ENCODE measurements around the gene RBMS3.
"Not testable (repeated sequence)": the region's sequence is repeated elsewhere in the genome, so short reads cannot be mapped to it uniquely, and the experiment has no call there.

The RBMS3 gene

DNA sequence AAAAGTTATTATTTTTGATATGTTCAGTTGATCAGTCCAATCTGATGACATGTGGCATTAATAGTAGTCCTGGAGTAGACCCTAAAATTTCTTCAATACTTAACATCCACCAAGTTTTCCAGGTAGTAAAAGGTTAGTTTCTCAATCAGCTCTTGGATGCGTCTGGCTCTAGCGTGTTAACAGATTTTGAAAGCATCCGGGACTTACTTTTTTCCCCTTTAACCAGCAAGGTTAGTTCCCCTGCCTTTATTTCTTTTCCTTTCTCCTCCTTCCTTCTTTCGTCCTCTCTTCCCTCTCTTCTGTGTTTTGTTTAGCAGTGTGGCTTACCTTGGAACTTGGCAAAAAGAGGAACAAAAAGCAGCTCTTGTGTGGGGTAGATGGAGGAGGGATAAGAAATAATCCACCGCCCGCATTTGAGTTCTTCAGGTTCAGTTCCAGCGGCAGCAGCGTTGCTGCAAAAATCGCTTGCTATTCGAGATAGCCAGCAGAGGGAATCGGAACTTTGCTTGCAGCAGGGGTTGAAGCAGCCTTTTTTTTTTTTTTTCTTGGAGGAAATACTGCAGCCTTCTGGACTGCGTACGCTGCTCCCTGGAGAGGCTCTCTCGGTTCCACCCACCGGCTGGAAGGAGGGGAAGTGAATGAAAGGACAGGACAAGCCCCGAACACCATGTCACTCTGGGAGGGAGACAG lies at the start of gene RBMS3:
Gene RBMS3 (plus strand): TSS at position 668 of the 690 bp plus-strand sequence.
- Histone ChIP-seq H3K9me3 (ENCODE audit: control insufficient read depth in 1 of 2, low read length in 2 of 2) (no peaks in the 10 kb centered on the region), H3K9ac (ENCODE audit: low read depth in 1 of 2, low read length in 2 of 2) (peak within 1 kb of the TSS; percentile 52 to 73), H3K27me3 (ENCODE audit: control insufficient read depth in 1 of 2, insufficient read depth in 2 of 2, low read length in 2 of 2) (peaks cover 0 to 7% of the 10 kb centered on the region in 2 donors), H3K27ac (ENCODE audit: low read depth, low read length) (peak within 1 kb of the TSS; percentile 64), H3K36me3 (ENCODE audit: control insufficient read depth in 1 of 2, insufficient read depth in 2 of 2, low read length in 2 of 2) (no peaks in the 10 kb centered on the region), H3K4me3 (ENCODE audit: low read depth in 1 of 2, low read length in 2 of 2) (peak within 1 kb of the TSS; percentile 56 to 59), H3K4me1 (ENCODE audit: control insufficient read depth in 1 of 2, insufficient read depth in 2 of 2, low read length in 2 of 2) (peaks cover 3 to 4% of the 10 kb centered on the region in 2 donors)

DNA sequence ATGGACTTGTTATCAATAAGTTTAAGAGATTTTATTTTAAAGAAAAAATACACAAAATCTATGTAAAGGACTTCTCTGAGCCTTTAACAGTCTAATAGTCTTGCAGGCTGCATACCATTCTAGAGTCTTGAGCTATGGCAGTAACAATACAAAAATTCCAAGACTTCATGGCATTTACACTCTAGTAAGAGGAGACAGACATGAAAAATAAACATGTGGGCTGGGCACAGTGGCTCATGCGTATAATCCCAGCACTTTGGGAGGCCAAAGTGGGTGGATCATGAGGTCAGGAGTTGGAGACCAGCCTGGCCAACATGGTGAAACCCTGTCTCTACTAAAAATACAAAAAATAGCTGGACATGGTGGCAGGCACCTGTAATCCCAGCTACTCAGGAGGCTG lies 47.7 kb upstream of the RBMS3 start:
- not testable (repeated sequence) for H3K27ac ChIP-seq (ENCODE audit: low read depth, low read length)

DNA sequence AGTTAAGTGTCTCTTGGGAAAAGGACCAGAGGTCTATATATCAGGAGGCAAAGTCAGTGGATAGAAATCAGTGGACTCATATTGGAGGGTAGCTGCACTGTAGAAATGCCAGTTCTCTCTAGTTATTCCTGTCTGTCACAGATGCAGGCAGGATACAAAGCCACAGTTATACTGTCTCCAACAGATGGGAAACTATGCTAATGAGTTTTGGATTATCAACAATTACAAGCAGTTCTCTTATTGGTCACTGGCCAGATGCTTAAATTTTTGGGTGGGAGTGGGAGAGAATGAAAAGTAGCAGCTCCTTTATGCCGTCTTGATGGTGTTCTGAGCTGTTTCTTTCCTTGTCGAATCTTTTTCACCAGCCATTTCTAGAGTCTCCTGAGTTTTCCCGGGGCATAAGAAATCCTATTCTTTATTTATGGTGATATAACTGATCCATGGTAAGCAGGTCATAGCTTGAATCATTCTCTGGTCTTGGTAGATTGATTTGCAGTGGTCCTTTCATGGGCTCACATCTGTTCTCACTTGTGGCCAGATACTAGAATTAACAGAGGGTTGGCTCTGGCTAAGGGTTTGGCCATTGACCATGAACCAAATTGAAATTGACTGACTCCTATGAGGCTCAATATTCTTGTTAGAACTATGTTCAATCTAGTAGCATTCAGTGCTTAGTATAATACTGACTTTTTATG lies 44.6 kb upstream of the RBMS3 start:
- H3K27me3 ChIP-seq (ENCODE audit: control insufficient read depth in 1 of 2, insufficient read depth in 2 of 2, low read length in 2 of 2): no peaks in the 10 kb centered on the region
- no peak overlapping the region for H3K27ac ChIP-seq (ENCODE audit: low read depth, low read length)
- H3K4me3 ChIP-seq (ENCODE audit: low read depth in 1 of 2, low read length in 2 of 2): no peak overlapping the region
- H3K4me1 ChIP-seq (ENCODE audit: control insufficient read depth in 1 of 2, insufficient read depth in 2 of 2, low read length in 2 of 2): no peaks in the 10 kb centered on the region
- no peaks in the 10 kb centered on the region for H3K36me3 ChIP-seq (ENCODE audit: control insufficient read depth in 1 of 2, insufficient read depth in 2 of 2, low read length in 2 of 2)
- no peak overlapping the region for H3K9ac ChIP-seq (ENCODE audit: low read depth in 1 of 2, low read length in 2 of 2)
- H3K9me3 ChIP-seq (ENCODE audit: control insufficient read depth in 1 of 2, low read length in 2 of 2): no peaks in the 10 kb centered on the region

More for the DNA sequence above, 47.7 kb upstream of the RBMS3 start:
- not testable (repeated sequence) for H3K36me3 ChIP-seq (ENCODE audit: control insufficient read depth in 1 of 2, insufficient read depth in 2 of 2, low read length in 2 of 2); H3K27me3 ChIP-seq (ENCODE audit: control insufficient read depth in 1 of 2, insufficient read depth in 2 of 2, low read length in 2 of 2); H3K4me3 ChIP-seq (ENCODE audit: low read depth in 1 of 2, low read length in 2 of 2); H3K9me3 ChIP-seq (ENCODE audit: control insufficient read depth in 1 of 2, low read length in 2 of 2); H3K9ac ChIP-seq (ENCODE audit: low read depth in 1 of 2, low read length in 2 of 2); H3K4me1 ChIP-seq (ENCODE audit: control insufficient read depth in 1 of 2, insufficient read depth in 2 of 2, low read length in 2 of 2)

GRCh38 chr3:29239376-29239775 lies 41.5 kb upstream of the RBMS3 start:
- Histone ChIP-seq H3K36me3 (ENCODE audit: control insufficient read depth in 1 of 2, insufficient read depth in 2 of 2, low read length in 2 of 2) (no peaks in the 10 kb centered on the region), H3K9ac (ENCODE audit: low read depth in 1 of 2, low read length in 2 of 2) (no peak overlapping the region), H3K27ac (ENCODE audit: low read depth, low read length) (no peak overlapping the region), H3K27me3 (ENCODE audit: control insufficient read depth in 1 of 2, insufficient read depth in 2 of 2, low read length in 2 of 2) (no peaks in the 10 kb centered on the region), H3K4me1 (ENCODE audit: control insufficient read depth in 1 of 2, insufficient read depth in 2 of 2, low read length in 2 of 2) (no peaks in the 10 kb centered on the region), H3K4me3 (ENCODE audit: low read depth in 1 of 2, low read length in 2 of 2) (no peak overlapping the region), H3K9me3 (ENCODE audit: control insufficient read depth in 1 of 2, low read length in 2 of 2) (no peaks in the 10 kb centered on the region)

GRCh38 chr3:29240248-29240647 lies 40.6 kb upstream of the RBMS3 start:
- Histone ChIP-seq H3K27ac (ENCODE audit: low read depth, low read length) (no peak overlapping the region), H3K9me3 (ENCODE audit: control insufficient read depth in 1 of 2, low read length in 2 of 2) (no peaks in the 10 kb centered on the region), H3K27me3 (ENCODE audit: control insufficient read depth in 1 of 2, insufficient read depth in 2 of 2, low read length in 2 of 2) (no peaks in the 10 kb centered on the region), H3K9ac (ENCODE audit: low read depth in 1 of 2, low read length in 2 of 2) (no peak overlapping the region), H3K36me3 (ENCODE audit: control insufficient read depth in 1 of 2, insufficient read depth in 2 of 2, low read length in 2 of 2) (no peaks in the 10 kb centered on the region), H3K4me1 (ENCODE audit: control insufficient read depth in 1 of 2, insufficient read depth in 2 of 2, low read length in 2 of 2) (no peaks in the 10 kb centered on the region), H3K4me3 (ENCODE audit: low read depth in 1 of 2, low read length in 2 of 2) (no peak overlapping the region)

GRCh38 chr3:29240887-29241286 lies 40.0 kb upstream of the RBMS3 start:
- Histone ChIP-seq H3K9ac (ENCODE audit: low read depth in 1 of 2, low read length in 2 of 2) (no peak overlapping the region), H3K9me3 (ENCODE audit: control insufficient read depth in 1 of 2, low read length in 2 of 2) (no peaks in the 10 kb centered on the region), H3K36me3 (ENCODE audit: control insufficient read depth in 1 of 2, insufficient read depth in 2 of 2, low read length in 2 of 2) (no peaks in the 10 kb centered on the region), H3K4me3 (ENCODE audit: low read depth in 1 of 2, low read length in 2 of 2) (no peak overlapping the region), H3K27ac (ENCODE audit: low read depth, low read length) (no peak overlapping the region), H3K27me3 (ENCODE audit: control insufficient read depth in 1 of 2, insufficient read depth in 2 of 2, low read length in 2 of 2) (no peaks in the 10 kb centered on the region), H3K4me1 (ENCODE audit: control insufficient read depth in 1 of 2, insufficient read depth in 2 of 2, low read length in 2 of 2) (no peaks in the 10 kb centered on the region)

GRCh38 chr3:29241855-29242254 lies 39.0 kb upstream of the RBMS3 start:
- Histone ChIP-seq H3K9ac (ENCODE audit: low read depth in 1 of 2, low read length in 2 of 2) (no peak overlapping the region), H3K27ac (ENCODE audit: low read depth, low read length) (no peak overlapping the region), H3K9me3 (ENCODE audit: control insufficient read depth in 1 of 2, low read length in 2 of 2) (no peaks in the 10 kb centered on the region), H3K4me1 (ENCODE audit: control insufficient read depth in 1 of 2, insufficient read depth in 2 of 2, low read length in 2 of 2) (no peaks in the 10 kb centered on the region), H3K4me3 (ENCODE audit: low read depth in 1 of 2, low read length in 2 of 2) (no peak overlapping the region), H3K27me3 (ENCODE audit: control insufficient read depth in 1 of 2, insufficient read depth in 2 of 2, low read length in 2 of 2) (no peaks in the 10 kb centered on the region), H3K36me3 (ENCODE audit: control insufficient read depth in 1 of 2, insufficient read depth in 2 of 2, low read length in 2 of 2) (no peaks in the 10 kb centered on the region)

DNA sequence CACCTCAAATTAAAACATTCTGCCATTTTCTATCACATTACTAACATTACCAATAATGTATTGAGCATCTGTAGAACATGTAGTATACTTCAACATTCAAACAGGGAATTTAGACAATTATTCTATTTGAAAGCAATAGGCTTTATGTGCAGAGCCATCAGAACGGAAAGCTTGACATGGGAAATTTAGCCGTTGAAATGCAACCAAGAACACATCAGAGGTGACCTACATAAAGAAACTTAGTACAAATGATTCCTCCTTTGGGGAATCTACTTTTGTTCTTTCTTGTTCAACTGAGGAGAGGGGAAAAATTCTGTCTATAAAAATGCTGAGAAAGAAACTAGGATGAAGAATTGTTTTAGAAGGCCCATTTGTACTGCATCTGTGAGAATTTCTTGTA lies 38.6 kb upstream of the RBMS3 start:
- H3K27ac ChIP-seq (ENCODE audit: low read depth, low read length): no peak overlapping the region
- H3K4me1 ChIP-seq (ENCODE audit: control insufficient read depth in 1 of 2, insufficient read depth in 2 of 2, low read length in 2 of 2): no peaks in the 10 kb centered on the region
- H3K9me3 ChIP-seq (ENCODE audit: control insufficient read depth in 1 of 2, low read length in 2 of 2): no peaks in the 10 kb centered on the region
- H3K9ac ChIP-seq (ENCODE audit: low read depth in 1 of 2, low read length in 2 of 2): no peak overlapping the region
- no peaks in the 10 kb centered on the region for H3K36me3 ChIP-seq (ENCODE audit: control insufficient read depth in 1 of 2, insufficient read depth in 2 of 2, low read length in 2 of 2)
- no peak overlapping the region for H3K4me3 ChIP-seq (ENCODE audit: low read depth in 1 of 2, low read length in 2 of 2)
- no peaks in the 10 kb centered on the region for H3K27me3 ChIP-seq (ENCODE audit: control insufficient read depth in 1 of 2, insufficient read depth in 2 of 2, low read length in 2 of 2)

GRCh38 chr3:29245441-29245840 lies 35.4 kb upstream of the RBMS3 start:
- Histone ChIP-seq H3K27ac (ENCODE audit: low read depth, low read length) (no peak overlapping the region), H3K27me3 (ENCODE audit: control insufficient read depth in 1 of 2, insufficient read depth in 2 of 2, low read length in 2 of 2) (no peaks in the 10 kb centered on the region), H3K9me3 (ENCODE audit: control insufficient read depth in 1 of 2, low read length in 2 of 2) (no peaks in the 10 kb centered on the region), H3K36me3 (ENCODE audit: control insufficient read depth in 1 of 2, insufficient read depth in 2 of 2, low read length in 2 of 2) (no peaks in the 10 kb centered on the region), H3K9ac (ENCODE audit: low read depth in 1 of 2, low read length in 2 of 2) (no peak overlapping the region), H3K4me1 (ENCODE audit: control insufficient read depth in 1 of 2, insufficient read depth in 2 of 2, low read length in 2 of 2) (no peaks in the 10 kb centered on the region), H3K4me3 (ENCODE audit: low read depth in 1 of 2, low read length in 2 of 2) (no peak overlapping the region)

DNA sequence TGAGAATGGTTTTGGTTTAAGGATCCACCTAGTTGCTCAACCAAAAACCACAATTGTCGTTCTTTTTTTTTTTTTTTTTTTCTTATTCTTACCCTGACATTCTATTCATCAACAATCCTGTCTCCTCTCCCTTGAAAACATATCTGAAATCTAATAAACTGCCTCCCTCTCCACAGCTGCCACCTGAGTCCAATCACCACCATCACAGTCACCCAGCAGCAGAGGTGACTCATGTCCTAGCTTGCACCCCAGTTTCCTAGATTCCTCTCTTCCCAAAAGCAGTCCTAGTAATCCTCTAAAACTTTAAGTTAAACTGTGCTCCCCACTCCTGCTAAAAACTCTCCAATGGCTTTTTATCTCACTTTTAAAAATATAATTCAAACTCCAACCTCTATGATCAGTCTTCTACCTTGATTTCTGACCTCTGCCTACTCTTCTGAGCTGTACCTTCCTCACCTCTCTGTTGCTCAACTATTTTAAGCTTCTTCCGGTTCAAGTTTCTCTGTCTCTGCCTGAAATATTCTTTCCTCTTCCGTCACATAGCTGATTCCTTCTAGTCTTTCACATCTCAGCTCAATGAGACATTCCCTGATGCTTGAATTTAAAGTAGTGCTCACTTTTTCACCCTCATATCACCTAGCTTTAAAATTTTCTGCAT lies 33.7 kb upstream of the RBMS3 start:
- H3K27ac ChIP-seq (ENCODE audit: low read depth, low read length): no peak overlapping the region
- H3K4me1 ChIP-seq (ENCODE audit: control insufficient read depth in 1 of 2, insufficient read depth in 2 of 2, low read length in 2 of 2): no peaks in the 10 kb centered on the region
- no peak overlapping the region for H3K4me3 ChIP-seq (ENCODE audit: low read depth in 1 of 2, low read length in 2 of 2)
- no peaks in the 10 kb centered on the region for H3K9me3 ChIP-seq (ENCODE audit: control insufficient read depth in 1 of 2, low read length in 2 of 2)
- no peaks in the 10 kb centered on the region for H3K27me3 ChIP-seq (ENCODE audit: control insufficient read depth in 1 of 2, insufficient read depth in 2 of 2, low read length in 2 of 2)
- no peak overlapping the region for H3K9ac ChIP-seq (ENCODE audit: low read depth in 1 of 2, low read length in 2 of 2)
- H3K36me3 ChIP-seq (ENCODE audit: control insufficient read depth in 1 of 2, insufficient read depth in 2 of 2, low read length in 2 of 2): no peaks in the 10 kb centered on the region
